ENCODE data around the gene SERPINB1.
"Not testable (repeated sequence)": the region's sequence is repeated elsewhere in the genome, so short reads cannot be mapped to it uniquely, and the experiment has no call there.

SERPINB1 gene

DNA sequence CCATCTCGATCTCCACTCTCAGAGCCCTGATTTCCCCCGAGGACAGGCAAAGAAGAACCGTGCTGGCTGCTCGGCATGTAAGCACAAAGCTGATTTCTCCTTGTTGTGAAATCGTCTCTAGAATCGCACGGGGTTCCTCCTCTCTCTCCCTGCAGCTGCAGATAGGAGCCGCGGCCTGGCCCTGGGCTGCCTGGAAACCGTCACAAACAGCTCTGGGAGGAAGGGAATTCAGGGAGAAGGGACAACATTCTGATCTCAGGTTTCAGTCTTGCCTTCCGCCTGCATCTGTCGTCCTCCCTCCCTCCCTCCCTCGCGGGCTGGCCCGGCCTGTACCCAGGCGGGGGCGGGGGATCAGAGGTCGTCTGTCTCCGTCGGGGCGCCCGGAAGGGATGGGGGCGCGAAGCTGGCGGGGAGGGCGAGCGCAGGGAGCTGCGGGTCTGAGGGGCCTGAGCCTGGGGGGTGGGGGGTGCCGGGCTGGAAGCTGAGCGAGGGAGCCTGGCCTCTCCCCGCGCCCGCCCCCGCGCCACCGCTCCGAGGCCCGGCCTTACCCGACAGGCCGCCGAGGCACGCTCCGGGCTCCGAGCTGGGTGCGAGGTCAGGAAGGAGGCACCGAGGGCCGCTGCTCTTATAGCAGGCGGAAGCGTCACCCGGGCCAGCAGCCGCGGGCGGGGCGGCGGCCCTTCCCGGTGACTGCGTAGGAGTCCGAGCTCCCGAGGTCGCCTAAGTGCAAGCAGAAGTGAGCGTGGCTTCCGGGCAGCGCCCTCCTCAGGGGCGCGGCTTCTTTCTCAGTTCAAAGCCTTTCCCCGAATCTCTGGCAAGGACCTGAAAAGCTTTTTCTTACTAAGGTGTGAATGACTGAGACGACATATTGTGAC, at the start of gene SERPINB1:
SERPINB1 (minus strand) TSS at position 600 of the 875 bp plus-strand sequence. CDS start 1,277 bp downstream, outside the sequence.
- peak; percentile 69 for DNase-seq

DNA sequence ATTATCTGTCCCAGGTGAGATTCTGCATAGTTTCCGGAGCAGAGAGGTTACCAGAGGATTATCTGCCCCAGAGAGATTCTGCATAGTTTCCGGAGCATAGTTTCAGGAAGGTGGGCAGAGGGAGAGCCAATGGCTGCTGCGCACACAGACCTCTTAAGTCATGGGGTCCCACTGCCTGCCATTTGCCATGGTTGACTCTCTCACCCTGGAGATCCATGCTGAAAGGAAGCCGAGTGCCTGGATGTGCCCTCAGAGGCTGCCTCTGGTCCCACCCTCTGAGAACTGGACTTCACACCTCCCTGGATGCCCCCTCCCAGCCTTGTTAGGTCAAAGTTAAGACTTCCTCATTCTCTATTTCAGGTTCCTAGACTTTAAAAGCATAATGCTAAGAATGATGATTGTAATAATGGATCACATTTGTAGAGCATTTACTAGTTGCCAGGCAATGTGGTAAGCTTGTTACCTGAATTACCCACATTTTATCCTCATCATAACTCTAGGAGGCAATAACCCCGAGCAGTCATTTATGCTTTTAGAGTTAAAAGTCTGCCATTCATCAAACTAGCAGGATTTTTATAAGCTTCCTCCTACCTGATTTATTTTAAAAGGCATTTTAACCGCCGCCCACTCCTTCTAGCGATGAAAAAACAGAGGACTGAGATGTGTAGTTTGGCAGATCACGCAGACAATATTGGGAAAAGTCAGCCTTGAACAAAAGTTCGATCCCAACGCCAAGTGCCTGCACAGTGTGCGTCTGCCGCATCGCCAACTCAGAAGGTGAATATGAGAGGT, 49.5 kb upstream of the SERPINB1 start:
- DNase-seq: no peak

DNA sequence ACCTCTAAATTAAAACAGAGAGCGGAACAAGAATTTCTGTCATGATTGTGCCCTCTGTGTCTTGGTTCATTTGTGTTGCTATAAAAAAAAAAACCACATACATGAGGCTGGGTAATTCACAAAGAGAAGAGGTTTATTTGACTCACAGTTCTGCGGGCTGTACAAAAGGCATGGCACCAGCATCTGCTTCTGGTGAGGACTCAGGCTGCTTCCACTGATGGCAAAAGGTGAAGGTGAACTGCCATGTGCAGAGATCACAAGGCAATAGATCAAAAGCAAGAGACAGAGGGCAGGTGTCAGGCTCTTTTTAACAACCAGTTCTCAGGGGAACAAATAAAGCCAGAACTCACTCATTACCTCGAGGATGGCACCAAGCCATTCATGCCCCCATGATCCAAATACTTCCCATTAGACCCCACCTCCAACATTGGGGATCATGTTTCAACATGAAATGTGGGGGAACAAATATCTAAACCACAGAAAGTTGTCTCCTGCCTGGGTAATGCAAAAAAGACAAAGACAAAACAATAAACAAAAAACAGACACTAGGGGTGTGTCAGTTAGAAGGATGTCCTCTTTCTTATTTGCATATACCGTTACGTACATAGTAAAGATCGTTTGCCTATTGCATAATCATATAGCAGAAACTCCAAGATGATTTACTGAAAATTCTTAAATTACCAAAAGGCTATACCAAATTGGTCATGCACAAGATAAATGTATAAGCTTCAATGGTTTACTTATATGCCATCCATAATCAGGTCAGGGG, 44.5 kb upstream of the SERPINB1 start:
- no peak for DNase-seq

DNA sequence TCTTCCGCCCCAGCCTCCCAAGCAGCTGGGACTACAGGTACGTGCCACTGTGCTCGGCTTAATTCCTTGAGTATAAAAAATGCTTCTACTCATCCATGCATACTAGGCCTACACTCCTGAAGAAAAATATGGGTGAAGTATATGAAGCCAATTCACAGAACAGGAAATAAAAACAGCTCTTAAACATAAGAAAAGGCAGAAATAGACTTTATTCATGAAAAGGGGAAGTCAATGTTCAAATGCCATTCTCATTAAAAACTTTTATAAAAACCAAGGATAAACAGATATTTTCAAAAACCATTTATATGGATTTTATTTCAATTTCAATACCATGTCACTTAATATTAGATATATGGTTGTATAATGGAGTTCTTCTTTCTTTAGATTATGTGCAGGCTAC, 43.1 kb upstream of the SERPINB1 start:
- DNase-seq: no peak

DNA sequence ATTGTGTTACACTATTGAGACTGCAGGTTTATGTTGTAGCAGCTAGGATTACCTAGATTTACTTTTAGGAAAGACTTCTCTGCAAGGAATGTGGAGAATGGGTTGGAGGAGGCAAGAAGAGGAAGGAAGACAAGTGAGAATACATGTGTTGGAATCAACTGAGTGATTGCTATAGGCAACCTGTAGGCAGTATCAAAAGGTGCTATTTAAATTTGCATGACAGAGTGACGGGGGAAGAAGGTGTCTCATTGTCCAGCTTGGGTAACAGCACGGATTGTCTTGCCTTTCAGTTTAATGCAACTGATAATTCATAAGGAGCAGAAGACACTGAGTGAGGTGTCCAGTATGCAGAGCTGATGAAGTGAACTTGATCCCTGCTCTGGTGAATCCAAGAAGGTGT, 42.0 kb upstream of the SERPINB1 start:
- DNase-seq: no peak

DNA sequence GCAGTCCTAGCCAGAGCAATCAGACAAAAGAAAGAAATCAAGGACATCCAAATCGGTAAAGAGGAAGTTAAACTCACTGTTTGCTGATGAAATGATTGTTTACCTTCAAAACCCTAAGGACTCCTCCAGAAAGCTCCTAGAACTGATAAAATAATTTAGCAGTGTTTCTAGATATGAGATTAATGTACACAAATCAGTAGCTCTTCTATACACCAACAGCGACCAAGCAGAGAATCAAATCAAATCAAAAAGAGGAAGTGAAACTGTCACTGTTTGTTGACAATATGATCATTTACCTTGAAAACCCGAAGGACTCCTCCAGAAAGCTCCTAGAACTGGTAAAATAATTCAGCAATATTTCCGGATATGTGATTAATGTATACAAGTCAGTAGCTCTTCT, 39.8 kb upstream of the SERPINB1 start:
- no peak for DNase-seq

DNA sequence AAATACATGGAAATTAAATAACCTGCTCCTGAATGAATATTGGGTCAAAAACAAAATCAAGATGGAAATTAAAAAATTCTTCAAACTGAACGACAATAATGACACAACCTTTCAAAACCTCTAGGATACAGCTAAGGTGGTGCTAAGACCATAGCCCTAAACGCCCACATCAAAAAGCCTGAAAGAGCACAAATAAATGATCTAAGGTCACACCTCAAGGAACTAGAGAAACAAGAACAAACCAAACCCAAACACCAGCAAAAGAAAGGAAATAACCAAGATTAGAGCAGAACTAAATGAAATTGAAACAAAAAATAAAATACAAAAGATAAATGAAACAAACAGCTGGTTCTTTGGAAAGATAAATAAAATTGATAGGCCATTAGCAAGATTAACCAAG, 38.5 kb upstream of the SERPINB1 start:
- DNase-seq: not testable (repeated sequence)

DNA sequence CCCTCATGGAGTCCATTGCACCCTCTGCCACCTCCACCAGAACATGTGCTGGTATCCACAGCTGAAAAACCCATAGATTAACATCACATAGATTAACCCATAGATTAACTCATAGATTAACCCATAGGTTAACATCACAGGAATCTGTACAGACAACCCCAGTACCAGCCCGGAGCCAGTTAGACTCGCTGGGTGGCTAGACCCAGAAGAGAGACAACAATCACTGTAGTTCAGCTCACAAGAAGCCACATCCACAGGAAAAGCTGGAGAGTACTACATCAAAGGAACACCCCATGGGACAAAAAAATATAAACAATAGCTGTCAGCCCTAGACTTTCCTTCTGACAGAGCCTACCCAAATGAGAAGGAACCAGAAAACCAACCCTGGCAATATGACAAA, 36.3 kb upstream of the SERPINB1 start:
- DNase-seq: no peak

DNA sequence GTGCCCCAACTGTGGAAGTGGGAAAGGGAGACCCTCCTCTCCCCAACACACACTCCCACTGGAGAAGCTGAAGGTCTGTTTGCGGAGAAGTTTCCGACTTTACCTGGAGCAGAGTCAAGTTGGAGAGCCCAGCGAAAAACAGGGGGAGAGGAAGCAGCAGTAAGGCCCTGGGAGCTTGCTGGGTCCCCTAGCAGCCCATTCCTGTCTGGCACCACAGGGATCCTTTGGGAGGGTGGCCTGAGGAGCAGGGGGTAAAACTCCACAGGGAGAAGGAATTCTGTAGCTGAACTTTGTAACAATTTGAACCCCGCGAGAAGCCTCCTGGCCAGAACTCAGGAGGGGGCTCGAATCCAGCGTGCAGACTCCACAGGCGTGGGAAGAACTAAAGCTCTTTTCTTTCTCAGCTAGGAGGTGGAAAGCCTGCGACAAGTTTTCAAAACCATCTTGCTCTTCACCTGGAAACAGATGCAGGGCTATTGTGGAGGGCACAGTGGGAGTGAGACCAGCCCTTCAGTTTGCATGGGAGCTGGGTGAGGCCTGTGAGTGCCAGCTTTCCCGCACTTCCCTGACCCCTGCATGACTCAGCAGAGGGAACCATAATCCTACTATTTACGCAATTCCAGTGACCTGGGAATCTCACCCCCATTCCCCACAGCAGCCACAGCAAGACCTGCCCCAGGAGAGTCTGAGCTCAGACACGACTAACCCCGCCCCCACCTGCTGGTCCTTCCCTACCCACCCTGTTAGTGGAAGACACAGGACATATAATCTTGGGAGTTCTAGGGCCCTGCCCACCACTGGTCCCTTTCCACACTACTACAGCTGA, 35.6 kb upstream of the SERPINB1 start:
- DNase-seq: no peak

DNA sequence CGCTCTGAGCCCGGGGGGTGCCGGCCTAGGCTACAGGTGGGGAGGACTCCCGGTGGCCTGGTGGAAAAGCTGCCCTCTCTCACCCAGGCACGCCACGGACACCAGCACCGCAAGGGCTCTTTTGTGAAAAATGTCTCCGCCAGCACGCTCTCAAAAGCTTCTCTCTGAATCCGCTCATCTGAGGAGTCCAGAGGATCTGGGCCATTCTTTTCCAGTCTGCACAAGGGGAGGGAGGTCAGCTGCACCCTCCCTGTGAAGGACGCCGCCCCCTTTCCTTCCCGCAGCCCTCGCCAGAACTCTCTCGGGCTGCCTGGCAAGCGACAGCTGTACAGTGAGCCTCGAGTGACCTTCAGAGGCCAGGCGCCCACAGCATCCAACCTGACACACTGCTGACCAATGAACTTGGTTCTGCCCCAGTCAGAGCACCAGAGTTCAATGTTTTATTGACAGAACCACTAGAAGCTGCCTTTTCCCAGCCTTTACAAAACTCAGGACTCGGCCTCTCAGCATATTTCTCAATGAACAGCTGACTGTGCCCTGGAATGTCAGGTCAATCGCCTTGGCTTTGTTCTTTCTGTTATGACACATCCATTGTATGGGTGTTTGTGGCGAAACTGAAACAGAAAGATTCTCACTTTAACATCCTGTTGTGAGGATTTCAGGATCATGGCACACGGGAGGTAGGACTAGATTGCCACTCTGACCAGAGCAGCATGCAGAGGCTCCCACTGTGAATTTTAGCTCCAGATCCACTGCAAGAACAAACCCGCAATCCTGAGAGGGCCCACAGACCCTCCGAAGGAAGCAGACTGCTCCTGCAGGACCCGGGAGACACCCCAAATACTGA, 34.8 kb upstream of the SERPINB1 start:
- DNase-seq: no peak

DNA sequence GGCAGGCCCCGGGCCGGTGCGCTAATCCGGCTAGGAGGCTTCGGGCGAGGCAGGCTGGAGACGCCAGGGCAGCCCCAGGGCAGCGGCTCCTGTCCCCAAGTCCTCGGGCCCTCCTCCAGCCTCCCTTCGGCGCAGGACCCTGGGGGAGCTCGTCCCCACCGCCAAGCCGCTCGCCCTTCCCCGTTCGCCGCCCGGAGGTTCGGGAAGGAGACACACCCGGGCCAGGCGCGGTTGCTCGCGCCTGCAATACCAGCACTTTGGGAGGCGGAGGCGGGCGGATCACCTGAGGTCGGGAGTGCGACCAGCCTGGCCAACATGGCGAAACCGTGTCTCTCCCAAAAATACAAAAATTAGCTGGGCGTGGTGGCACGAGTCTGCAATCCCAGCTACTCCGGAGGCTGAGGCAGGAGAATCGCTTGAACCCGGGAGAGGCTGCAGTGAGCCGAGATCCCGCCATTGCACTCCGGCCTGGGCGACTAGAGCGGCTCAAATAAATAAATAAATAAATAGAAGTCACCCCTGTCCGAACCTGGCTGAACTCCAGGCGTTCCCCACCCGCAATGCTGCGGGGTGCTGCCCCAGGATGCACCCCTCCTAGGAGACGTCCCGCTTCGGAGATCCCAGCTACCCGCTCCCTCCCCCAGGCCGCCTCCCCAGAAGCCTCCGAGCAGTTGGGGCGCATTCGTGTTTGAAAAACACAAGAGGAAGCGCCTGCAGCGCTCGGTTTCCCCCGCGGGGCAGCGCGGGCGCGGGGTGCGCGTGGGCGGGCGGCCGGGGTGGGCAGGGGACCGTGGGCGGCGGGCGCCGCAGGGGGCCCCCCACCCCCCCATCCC, 33.9 kb upstream of the SERPINB1 start:
- peak; percentile 49 for DNase-seq

DNA sequence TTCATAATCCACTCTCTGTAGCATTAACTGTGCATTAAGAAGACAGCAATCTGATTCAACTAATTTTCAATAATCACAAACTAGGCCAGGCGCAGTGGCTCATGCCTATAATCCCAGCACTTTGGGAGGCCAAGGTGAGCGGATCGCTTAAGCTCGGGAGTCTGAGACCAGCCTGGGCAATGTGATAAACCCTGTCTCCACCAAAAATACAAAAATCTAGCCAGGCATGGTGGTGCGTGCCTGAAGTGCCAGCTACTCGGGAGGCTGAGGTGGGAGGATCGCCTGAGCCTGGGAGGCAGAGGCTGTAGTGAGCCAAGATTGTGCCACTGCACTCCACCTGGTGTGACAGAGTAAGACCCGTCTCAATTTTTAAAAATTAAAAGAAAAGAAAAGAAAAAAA, 32.0 kb upstream of the SERPINB1 start:
- no peak for DNase-seq

DNA sequence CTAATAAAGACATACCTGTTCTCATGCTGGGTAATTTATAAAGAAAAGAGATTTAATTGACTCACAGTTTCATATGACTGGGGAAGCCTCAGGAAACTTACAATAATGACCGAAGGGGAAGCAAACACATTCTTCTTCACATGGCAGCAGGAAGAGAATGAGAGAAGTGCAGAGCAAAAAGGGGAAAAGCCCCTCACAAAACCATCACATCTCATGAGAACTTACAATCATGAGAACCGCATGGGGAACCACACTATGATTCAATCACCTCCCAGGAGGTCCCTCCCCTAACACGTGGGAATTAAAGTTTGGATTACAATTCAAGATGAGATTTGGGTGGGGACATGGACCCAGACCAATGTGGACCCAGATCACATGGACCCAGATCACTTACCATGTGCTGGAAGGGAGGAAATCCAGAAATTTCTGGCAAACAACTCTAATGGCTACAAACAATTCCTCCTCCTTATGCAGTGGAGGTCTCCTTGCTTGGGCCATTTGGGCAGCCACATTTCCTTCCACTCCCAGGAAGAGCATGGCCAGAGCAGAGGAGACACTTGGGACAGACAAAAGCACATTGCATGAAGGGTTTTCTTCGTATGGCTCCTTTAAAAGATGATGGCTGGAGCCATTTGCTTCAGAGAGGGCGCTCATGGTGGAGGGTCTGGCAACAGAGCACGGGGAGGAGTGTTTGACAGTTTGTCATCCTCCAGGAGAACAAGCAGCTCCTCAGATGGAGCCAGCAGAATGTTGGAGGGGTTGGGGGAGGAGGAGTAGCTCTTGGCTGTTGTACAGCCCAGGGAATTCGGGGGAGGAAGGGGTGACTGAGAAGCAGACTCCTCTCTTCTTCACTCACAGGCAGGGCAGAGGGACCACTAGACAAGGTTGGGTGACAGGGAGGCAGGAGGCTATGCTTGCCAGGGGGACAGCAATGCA, 31.0 kb upstream of the SERPINB1 start:
- no peak for DNase-seq

DNA sequence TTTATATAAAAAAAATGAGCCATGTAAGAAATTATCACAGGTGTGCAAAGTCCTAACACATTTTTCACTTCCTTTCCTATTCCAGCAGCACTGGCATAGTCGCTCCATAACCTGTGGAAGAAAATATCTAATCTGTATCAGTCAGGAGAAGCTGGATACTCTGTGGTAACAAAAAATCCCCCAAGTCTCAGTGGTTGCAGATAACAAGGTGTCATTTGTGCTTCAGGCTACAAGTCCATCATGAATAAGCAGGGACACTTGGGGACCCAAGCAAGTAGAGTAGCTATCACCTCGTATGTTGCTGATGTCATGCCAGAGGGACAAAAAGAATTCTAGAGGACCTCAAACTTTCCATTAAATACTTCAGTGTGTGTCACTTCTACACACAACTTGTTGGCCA, 30.3 kb upstream of the SERPINB1 start:
- no peak for DNase-seq

DNA sequence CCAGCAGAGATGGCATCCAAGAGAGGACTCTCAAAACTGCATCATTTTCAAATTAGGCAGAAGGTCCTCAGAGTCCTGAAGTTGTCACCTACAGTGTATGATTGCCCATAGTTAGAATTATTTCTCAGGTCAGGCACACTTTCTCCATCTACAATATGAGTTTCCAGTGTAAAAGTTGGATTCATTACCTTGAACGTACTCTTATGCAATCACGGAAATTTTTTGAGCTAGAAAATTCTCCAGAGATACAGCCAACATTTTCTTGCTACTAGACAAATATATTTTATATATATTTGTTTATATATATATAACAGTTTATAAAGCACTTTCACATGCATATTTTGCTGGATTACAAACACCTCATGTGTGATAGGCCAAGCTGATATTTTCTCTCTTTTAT, 29.4 kb upstream of the SERPINB1 start:
- no peak for DNase-seq

DNA sequence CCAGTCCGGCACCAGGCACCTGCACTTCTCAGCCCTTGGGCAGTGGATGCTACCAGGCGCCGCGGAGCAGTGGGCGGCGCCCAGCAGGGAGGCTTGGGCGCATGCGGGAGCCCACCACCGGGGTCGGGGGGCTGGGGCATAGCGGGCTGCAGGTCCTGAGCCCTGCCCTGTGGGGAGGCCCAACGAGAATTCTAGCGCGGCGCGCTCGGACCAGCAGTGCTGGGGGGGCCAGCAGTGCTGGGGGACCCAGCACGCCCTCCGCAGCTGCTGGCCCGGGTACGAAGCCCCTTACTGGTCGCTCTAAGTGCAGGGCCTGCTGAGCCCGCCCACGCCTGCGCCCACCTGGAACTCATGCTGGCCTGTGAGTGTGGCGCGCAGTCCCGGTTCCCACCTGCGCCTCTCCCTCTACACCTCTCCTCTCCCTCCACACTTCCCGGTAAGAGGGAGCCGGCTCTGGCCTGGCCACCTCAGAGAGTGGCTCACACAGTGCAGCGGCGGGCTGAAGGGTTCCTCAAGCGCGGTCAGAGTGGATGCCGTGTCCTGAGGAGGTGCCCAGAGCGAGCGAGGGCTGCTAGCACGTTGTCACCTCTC, 28.5 kb upstream of the SERPINB1 start:
- DNase-seq: no peak

DNA sequence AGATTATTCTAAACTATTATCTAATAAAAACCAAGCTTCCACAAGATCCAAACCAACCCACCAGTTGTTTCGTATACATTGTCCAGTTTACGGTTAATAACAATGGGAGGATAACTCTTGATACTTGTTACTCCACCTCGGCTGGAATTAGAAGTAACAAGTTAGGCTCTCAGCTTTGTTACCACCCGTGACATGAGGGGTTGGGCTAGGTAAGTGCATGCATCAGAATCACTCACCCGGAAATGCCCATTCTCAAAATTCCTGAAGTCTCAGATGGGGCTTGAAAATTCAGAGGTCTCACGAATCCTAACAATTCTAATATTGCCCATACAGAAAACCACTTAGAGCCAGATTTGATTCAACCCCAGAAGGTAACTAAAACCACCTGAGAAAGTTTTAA, 27.0 kb upstream of the SERPINB1 start:
- no peak for DNase-seq

DNA sequence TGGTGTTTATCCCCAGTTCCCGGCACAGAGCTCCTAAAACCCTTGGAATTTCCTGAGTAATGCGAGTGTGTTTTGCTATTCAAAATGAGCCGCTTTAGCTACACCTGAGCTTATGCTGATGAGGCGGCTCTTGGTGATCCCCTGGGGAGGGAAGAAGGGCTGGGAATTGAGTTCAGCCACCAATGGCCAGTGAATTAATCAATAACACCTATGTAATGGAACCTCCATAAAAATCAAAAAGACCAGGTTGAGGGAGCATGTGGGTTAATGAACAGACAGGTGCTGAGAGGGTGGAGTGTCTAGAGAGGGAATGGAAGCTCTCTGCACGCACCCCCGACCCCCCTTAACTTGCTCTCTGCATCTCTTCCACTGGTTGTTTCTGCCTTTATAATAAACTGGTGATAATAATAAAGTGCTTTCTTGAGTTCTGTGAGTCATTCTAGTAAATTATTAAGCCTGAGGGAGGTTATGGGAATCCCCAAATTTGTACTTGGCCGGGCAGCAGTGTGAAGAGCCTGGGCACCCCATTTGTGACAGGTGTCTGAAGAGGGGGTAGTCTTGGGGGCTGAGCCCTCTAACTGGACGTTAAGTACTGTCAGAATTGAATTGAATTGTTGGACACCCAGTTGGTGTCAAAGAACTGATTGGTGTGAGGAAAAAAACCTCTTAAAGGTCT, 24.6 kb upstream of the SERPINB1 start:
- DNase-seq: no peak
